HUDEP-2 (cell line): ENCODE results near the gene ATP1A2.

Source experiments
- DNase-seq, 76 experiments: peaks; one replicate each; lab custom pipeline; 2025; ENCODE audit not compliant: unreplicated experiment in 76 of 76; lab: John Stamatoyannopoulos, UW

ATP1A2 gene

GRCh38 chr1:160168609-160169369 is 53.2 kb downstream of the ATP1A2 start:
- DNase-seq, result no peak

GRCh38 chr1:160169553-160170399 is 54.2 kb downstream of the ATP1A2 start:
- DNase-seq, result no peak

- no peak for DNase-seq
These were observed 55.8 kb downstream of the ATP1A2 start for GRCh38 chr1:160171354-160171753.

GRCh38 chr1:160171980-160172379 is 56.4 kb downstream of the ATP1A2 start:
- no peak for DNase-seq

- DNase-seq, result peak in 1 of 76 experiments; percentile 5
These were observed 61.7 kb downstream of the ATP1A2 start for GRCh38 chr1:160177231-160177630.

GRCh38 chr1:160177667-160178066 is 62.1 kb downstream of the ATP1A2 start:
- DNase-seq, result no peak

- DNase-seq, result no peak
These were observed 63.2 kb downstream of the ATP1A2 start for GRCh38 chr1:160178731-160179130.

GRCh38 chr1:160179336-160179735 is 63.8 kb downstream of the ATP1A2 start:
- DNase-seq, result peak in 2 of 76 experiments; percentile 1 to 4

GRCh38 chr1:160186246-160186645 is 70.7 kb downstream of the ATP1A2 start:
- no peak for DNase-seq

- no peak for DNase-seq
These were observed 71.2 kb downstream of the ATP1A2 start for GRCh38 chr1:160186729-160187128.

GRCh38 chr1:160187407-160187806 is 71.8 kb downstream of the ATP1A2 start:
- DNase-seq, result no peak

- DNase-seq, result no peak
These were observed 72.8 kb downstream of the ATP1A2 start for GRCh38 chr1:160188341-160188740.

- DNase-seq, result no peak
These were observed 74.4 kb downstream of the ATP1A2 start, which contains the start of gene CASQ1 for GRCh38 chr1:160189649-160190625. CASQ1 (plus strand) TSS chr1:160190575; CDS start chr1:160190752, 177 bp downstream.

- DNase-seq, result no peak
These were observed 76.2 kb downstream of the ATP1A2 start for GRCh38 chr1:160191756-160192155.

GRCh38 chr1:160192234-160192633 is 76.7 kb downstream of the ATP1A2 start:
- no peak for DNase-seq
